Right atrium auricular region (tissue), 2 donors: ENCODE data around the gene TTC21A. TPM values are rescaled to one million over a fixed set of nuclear protein-coding genes. Genes with fewer than 3 reads are reported as not detected.
A peak's percentile ranks its signal among the peaks of the same experiment; 100 is the strongest.

Experiments used
- DNase-seq: peaks from one replicate; pipeline ENCODE4 v3.0.0-alpha.2; 2019; ENCODE audit warnings: low spot score
- H3K27ac ChIP-seq, 2 donors: fragments of 200-600 bp; sonication (generic); 1 replicate in 1 of 2; 2 replicates in 1 of 2; pipeline ENCODE4 v1.5.1; 2016 to 2019
- H3K27me3 ChIP-seq, 2 donors: fragments of 200-600 bp; sonication (generic); one replicate each; pipeline versions ENCODE4 v1.5.1 to v1.6.0; 2017 to 2019
- H3K36me3 ChIP-seq: fragments of 200-600 bp; sonication (generic); one replicate; pipeline ENCODE4 v1.5.1; 2016
- H3K4me1 ChIP-seq, 2 donors: fragments of 200-600 bp; sonication (generic); one replicate each; pipeline versions ENCODE4 v1.5.1 to v1.6.0; 2017 to 2019
- H3K4me3 ChIP-seq, 2 donors: fragments of 200-600 bp; sonication (generic); 1 replicate in 1 of 2; 2 replicates in 1 of 2; pipeline ENCODE4 v1.5.1; 2017 to 2019; ENCODE audit warnings: mild to moderate bottlenecking in 1 of 2, moderate library complexity in 1 of 2
- H3K9me3 ChIP-seq, 2 donors: fragments of 200-600 bp; sonication (generic); one replicate each; pipeline ENCODE4 v1.5.1; 2019
- total RNA-seq, 2 donors: library from RNA; depleted of rRNA; stranded (reverse); fragments of >200 nt; gene quantifications; one replicate each; pipeline ENCODE4 v1.1.0, GENCODE V29; 2016
- TF ChIP-seq, protein P1 (sequence below), 2 donors: fragments of 200-600 bp; sonication (generic); IDR thresholded peaks; one replicate each; pipeline ENCODE4 v1.5.1; 2019; ENCODE audit warnings: antibody characterized with exemption in 2 of 2

The TTC21A gene
- total RNA-seq, 2 donors from 2014 or later, result 0.85 to 1.8 TPM

DNA sequence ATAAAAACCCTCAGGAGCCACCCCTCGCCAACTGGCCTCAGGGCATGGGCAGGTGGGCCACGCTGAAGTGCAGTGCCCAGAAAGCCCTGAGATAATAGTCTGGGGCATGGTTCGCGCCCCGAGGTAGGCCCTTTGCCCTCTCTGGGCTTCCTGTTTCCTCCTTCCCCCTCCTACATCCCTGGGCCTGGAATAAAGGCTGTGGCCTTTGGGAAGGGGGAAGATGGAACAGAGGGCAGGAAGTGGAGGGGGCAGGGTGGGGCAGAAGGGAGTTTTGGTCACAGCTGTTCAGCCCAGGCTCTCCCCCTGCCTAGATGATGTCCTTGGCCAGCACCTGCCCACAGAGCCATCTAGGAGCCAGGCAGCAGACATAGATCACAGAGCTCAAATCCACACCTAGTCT, 34.6 kb downstream of the TTC21A start:
- Histone ChIP-seq H3K4me1 (peaks cover 0 to 84% of the 10 kb centered on the region in 2 donors), H3K27me3 (no peaks in the 10 kb centered on the region), H3K4me3 (no peak overlapping the region), H3K36me3 (peaks cover 58% of the 10 kb centered on the region), H3K9me3 (no peaks in the 10 kb centered on the region), H3K27ac (peak overlapping the region; percentile 42 to 56)
- TF ChIP-seq, protein P1, sequence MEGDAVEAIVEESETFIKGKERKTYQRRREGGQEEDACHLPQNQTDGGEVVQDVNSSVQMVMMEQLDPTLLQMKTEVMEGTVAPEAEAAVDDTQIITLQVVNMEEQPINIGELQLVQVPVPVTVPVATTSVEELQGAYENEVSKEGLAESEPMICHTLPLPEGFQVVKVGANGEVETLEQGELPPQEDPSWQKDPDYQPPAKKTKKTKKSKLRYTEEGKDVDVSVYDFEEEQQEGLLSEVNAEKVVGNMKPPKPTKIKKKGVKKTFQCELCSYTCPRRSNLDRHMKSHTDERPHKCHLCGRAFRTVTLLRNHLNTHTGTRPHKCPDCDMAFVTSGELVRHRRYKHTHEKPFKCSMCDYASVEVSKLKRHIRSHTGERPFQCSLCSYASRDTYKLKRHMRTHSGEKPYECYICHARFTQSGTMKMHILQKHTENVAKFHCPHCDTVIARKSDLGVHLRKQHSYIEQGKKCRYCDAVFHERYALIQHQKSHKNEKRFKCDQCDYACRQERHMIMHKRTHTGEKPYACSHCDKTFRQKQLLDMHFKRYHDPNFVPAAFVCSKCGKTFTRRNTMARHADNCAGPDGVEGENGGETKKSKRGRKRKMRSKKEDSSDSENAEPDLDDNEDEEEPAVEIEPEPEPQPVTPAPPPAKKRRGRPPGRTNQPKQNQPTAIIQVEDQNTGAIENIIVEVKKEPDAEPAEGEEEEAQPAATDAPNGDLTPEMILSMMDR (IDR thresholded peaks at IDR 0.05), result no peak
- no peak for DNase-seq

DNA sequence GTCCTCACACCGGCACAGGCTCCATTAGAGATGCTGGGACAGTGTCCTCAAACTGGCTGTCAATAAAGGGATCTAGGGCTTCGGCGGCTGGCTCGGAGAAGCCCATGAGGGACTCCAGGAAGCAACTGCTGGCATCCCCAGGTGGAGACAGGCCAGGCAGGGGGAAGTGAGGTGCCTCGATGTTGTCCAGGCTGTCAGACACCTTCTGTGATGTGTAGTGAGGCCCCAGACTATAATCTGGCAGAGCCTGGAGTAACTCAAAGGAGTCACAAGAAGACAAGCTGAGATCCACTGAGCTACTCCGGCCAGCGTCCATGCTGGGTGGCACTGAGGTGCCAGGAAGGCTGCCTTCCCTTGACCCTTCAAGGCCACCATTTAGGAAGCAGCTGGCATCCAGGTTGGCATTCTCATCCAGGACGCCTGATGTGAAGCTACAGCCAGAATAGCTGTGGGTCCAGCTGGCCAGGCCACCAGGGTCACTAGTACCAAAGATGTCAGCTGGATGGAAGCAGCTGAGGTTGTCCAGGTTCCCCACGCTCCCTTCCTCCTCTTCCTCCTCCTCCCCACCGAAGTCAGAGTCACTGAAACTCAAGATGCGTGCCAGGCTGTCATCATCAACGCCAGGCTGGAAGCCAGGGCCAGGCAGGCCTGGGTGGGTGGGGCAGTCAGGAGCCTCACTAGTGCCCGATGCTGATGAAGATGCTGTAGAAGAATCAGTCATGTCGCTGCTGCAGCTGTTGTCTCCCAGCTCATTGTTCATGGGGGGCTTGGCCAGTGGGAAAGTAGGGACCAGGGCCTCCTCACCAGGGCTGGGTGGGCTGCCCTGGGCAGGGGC, 35.8 kb downstream of the TTC21A start:
- H3K9me3 ChIP-seq, result no peaks in the 10 kb centered on the region
- H3K27me3 ChIP-seq, result no peaks in the 10 kb centered on the region
- peak overlapping the region in 1 of 2 donors; percentile 56 for H3K27ac ChIP-seq
- TF ChIP-seq, protein P1 (IDR thresholded peaks at IDR 0.05), result no peak
- peaks cover 58% of the 10 kb centered on the region for H3K36me3 ChIP-seq
- no peak for DNase-seq
- no peak overlapping the region for H3K4me3 ChIP-seq
- peaks cover 0 to 96% of the 10 kb centered on the region in 2 donors for H3K4me1 ChIP-seq

DNA sequence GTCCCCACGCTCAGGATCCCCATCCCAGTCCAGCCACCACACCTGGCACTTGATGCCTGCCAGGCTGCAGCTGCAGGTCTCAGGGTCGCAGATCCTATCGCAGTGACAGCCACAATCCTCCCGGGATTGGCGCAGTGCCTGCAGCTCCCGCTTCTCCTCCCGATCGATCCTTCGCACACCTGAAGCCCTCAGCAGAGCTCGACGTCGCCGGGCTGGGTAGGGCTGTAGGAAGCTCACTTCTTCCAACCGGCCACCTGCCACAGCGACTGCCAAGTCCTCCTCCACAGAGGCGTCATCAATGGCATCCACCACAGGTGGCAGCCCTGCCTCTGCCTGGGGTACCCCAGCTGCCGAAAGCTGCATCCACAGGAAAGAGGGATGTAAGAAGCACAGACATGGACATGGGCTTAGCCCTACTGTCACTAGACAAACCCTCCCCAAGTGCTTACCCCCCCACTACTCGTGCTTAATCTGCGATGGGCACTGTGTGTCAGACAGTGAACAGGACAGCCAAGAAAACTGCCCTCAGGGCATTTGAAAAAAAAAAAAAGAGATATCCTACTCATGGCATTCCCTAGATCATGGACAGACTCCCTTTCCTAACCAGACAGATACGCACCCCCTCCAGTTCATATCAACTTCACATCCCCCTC, 36.7 kb downstream of the TTC21A start:
- no peak overlapping the region for H3K27ac ChIP-seq
- H3K9me3 ChIP-seq, result no peaks in the 10 kb centered on the region
- TF ChIP-seq, protein P1 (IDR thresholded peaks at IDR 0.05), result no peak
- peaks cover 58% of the 10 kb centered on the region for H3K36me3 ChIP-seq
- H3K4me1 ChIP-seq, result peaks cover 0 to 99% of the 10 kb centered on the region in 2 donors
- H3K27me3 ChIP-seq, result no peaks in the 10 kb centered on the region
- DNase-seq, result no peak
- no peak overlapping the region for H3K4me3 ChIP-seq

DNA sequence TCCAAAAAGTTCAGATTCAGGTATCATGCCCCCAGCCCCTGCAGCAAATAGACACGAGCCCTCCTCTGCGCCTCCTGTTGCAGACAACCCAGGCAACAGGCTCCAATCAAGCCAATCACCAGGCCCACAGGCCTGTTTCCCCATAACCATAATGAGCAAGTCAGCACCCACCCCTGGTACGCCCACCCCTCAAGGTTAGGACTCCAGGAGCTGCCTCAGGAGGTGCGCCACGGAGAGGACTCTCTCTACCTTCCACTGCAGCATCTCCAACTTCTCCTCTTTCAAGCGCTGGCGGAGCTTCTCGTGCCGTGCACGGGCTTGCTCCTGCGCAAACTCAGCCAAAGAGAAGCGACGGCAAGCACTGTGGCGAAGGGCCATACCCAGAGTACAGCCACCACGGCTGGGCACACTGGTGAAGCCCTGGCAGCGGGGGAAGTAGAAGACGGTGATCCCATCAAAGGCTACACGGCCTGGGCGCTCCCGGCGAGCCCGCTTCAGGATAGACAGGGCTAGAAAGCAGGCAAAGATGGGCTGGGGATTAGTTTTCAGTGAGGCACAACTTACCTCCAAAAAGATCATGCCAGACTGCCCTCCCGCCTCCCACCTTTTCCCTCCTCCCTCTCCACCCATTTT, 37.4 kb downstream of the TTC21A start:
- no peaks in the 10 kb centered on the region for H3K27me3 ChIP-seq
- H3K4me3 ChIP-seq, result no peak overlapping the region
- no peak for DNase-seq
- H3K9me3 ChIP-seq, result no peaks in the 10 kb centered on the region
- H3K36me3 ChIP-seq, result peaks cover 58% of the 10 kb centered on the region
- no peak overlapping the region for H3K27ac ChIP-seq
- peaks cover 0 to 99% of the 10 kb centered on the region in 2 donors for H3K4me1 ChIP-seq
- TF ChIP-seq, protein P1 (IDR thresholded peaks at IDR 0.05), result no peak

DNA sequence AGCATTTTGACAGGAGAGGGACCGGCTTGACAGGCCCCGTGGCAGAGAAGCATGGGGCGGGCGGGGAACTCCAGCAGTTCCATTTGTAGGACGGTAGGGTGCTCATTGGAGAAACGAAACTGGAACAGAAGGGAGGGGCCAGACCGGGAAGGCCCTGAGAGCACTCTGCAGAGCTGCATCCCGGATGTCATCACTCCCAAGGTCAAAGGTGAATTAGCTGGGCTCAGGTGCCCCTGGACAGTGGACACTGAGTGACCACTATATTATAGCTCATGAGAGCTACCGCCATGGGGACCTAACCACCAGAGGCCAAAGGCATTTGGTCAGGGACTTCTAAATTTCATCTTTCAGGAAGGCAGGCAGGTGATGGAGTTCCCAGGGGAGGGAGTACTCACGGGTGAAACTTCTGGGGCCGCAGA, 38.6 kb downstream of the TTC21A start:
- H3K4me1 ChIP-seq, result peaks cover 0 to 99% of the 10 kb centered on the region in 2 donors
- no peaks in the 10 kb centered on the region for H3K9me3 ChIP-seq
- peaks cover 58% of the 10 kb centered on the region for H3K36me3 ChIP-seq
- TF ChIP-seq, protein P1 (IDR thresholded peaks at IDR 0.05), result peak in 1 of 2 donors; percentile 13
- H3K27me3 ChIP-seq, result no peaks in the 10 kb centered on the region
- H3K27ac ChIP-seq, result peak overlapping the region; percentile 79 to 82
- no peak for DNase-seq
- H3K4me3 ChIP-seq, result no peak overlapping the region
